22Rv1 (cell line): Measurements from ENCODE around the gene STEAP4.
"Not testable (repeated sequence)": the region's sequence is repeated elsewhere in the genome, so short reads cannot be mapped to it uniquely, and the experiment has no call there.

Experiments
- ZFX ChIP-seq: fragments of 450-650 bp; IDR thresholded peaks from 2 replicates; pipeline ENCODE4 v1.6.1; 2017; ENCODE audit warnings: antibody characterized with exemption, borderline replicate concordance
- TF ChIP-seq, protein P1 (sequence below): fragments of 450-650 bp; IDR thresholded peaks from 2 replicates; pipeline ENCODE4 v1.5.1; 2017; ENCODE audit warnings: mild to moderate bottlenecking

DNA sequence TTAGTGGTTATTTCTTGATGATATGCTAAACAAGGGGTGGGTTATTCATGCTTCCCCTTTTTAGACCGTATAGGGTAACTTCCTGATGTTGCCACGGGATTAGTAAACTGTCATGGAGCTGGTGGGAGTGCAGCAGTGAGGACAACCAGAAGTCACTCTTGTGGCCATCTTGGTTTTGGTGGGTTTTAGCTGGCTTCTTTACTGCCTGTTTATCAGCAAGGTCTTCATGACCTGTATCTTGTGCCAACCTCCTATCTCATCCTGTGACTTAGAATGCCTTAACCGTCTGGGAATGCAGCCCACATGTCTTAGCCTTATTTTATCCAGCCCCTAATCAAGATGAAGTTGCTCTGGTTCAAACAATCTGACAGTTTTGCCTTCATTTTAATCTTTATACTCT is 41.7 kb downstream of the STEAP4 start:
- TF ChIP-seq, protein P1, sequence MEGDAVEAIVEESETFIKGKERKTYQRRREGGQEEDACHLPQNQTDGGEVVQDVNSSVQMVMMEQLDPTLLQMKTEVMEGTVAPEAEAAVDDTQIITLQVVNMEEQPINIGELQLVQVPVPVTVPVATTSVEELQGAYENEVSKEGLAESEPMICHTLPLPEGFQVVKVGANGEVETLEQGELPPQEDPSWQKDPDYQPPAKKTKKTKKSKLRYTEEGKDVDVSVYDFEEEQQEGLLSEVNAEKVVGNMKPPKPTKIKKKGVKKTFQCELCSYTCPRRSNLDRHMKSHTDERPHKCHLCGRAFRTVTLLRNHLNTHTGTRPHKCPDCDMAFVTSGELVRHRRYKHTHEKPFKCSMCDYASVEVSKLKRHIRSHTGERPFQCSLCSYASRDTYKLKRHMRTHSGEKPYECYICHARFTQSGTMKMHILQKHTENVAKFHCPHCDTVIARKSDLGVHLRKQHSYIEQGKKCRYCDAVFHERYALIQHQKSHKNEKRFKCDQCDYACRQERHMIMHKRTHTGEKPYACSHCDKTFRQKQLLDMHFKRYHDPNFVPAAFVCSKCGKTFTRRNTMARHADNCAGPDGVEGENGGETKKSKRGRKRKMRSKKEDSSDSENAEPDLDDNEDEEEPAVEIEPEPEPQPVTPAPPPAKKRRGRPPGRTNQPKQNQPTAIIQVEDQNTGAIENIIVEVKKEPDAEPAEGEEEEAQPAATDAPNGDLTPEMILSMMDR: not testable (repeated sequence)
- not testable (repeated sequence) for TF ChIP-seq ZFX
